HG03571 (cell line): ENCODE measurements around the gene CCR5AS.
"Not testable (repeated sequence)": the region's sequence is repeated elsewhere in the genome, so short reads cannot be mapped to it uniquely, and the experiment has no call there.

Experiments used
- ATAC-seq: cut with Tn5 transposase; IDR thresholded peaks from one replicate; pipeline ENCODE4 v1.9.1; 2021; ENCODE audit not compliant: unreplicated experiment

CCR5AS gene

GRCh38 chr3:46358466-46358865, 48.4 kb downstream of the CCR5AS start:
- no peak for ATAC-seq

- no peak for ATAC-seq
Observed at GRCh38 chr3:46356909-46357308, 50.0 kb downstream of the CCR5AS start.

DNA sequence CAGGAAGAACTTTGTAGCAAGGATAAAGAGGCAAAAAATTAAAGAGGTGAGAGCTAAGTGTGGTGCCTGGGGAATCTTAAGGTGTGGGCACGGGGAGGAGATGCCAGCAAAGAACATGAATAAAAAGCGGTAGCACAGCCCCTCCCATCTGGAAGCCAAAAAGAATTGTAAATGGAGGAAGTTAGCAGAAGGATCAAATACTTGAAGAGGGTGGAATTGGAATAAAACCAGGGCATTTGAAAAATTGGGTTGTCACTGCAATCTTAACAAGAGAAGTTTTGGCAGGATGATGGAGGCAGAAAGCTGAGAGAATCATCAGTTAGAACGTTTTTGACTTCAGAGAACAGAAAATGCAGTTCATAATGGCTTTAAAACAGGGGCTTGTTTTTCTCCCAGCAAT, 50.6 kb downstream of the CCR5AS start:
- ATAC-seq: no peak

- ATAC-seq: no peak
Observed at GRCh38 chr3:46354984-46355383, 51.9 kb downstream of the CCR5AS start.

DNA sequence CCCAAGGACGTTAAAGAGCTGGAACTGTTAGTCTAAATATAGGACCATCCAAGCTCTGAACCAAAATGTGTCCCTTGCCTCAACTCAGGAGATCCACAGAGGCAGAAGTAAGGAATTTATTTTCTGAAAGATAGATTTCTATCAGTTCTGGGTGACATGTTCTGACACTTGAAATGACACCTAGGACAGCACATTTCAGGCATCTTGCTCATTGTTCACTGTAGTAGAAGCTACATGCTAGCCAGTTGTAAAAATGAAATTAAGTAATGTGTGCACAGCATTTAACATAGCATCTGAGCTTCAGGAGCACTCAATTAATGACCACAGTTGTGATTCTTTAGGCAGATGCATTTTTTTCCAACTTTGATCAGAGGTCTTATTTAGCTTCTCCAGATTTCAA, 52.4 kb downstream of the CCR5AS start:
- ATAC-seq: no peak

GRCh38 chr3:46353647-46354410, 53.0 kb downstream of the CCR5AS start, which contains the start of gene CCR2:
Gene CCR2, plus strand, starts transcription at chr3:46354111. Its CDS starts 3,417 bp downstream, at chr3:46357528.
- ATAC-seq: no peak

GRCh38 chr3:46353090-46353489, 53.8 kb downstream of the CCR5AS start:
- ATAC-seq: no peak

DNA sequence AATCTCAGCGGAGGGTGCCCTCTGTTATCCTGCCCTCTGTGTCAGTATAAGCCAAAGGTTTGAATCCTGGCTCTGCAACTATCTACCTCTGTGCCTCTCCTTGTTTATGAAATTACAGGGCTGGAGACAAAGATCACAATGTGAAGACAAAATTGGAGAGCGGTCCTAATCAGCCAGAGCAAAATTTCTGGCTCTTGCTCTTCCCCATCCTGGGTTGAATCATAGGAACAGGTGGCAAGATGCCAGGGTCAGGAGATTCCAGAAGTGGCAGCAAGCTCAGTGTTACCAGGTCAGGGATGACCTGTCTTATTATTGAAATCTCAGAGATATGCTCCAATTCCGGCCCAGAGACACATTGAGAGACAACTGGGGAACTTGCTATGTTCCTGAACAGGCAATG, 55.2 kb downstream of the CCR5AS start:
- no peak for ATAC-seq

GRCh38 chr3:46350262-46350565, 56.7 kb downstream of the CCR5AS start:
- peak; percentile 40 for ATAC-seq

DNA sequence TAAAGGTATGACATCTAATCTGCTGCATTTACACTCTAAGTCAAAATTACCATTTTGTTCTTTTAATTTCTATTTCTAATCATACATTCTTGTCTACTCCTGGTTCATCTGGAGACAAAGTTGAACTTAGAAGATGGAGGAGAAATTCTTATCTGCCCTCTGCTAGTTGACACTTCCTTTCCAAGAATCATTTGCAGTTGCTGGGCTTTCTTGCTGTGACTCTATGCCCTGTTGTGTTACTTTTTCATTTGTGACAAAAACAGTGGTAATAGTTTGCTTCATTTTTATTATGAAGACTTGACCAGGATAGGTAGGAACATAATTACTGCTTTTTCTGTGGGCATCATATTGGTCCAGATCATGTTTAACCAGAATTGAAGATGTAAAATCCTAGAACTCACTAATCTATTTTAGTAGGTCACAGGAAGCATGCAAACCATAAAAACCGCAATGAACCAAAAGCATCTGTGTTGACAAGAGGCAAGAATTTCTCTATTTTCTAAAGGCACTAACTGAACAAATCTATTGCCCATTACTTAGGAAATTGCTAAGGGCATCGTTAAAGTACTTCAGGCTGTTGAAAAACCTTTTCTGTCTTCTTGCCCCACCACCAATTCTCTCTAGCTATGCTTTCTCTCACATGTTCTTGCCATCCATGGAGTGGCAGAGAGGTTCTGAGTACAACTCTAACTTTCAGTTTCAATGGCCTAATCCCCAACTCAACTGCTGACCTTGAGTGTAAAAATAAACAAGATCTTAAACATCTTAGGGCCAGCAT, 57.2 kb downstream of the CCR5AS start:
- ATAC-seq: peak; percentile 67

DNA sequence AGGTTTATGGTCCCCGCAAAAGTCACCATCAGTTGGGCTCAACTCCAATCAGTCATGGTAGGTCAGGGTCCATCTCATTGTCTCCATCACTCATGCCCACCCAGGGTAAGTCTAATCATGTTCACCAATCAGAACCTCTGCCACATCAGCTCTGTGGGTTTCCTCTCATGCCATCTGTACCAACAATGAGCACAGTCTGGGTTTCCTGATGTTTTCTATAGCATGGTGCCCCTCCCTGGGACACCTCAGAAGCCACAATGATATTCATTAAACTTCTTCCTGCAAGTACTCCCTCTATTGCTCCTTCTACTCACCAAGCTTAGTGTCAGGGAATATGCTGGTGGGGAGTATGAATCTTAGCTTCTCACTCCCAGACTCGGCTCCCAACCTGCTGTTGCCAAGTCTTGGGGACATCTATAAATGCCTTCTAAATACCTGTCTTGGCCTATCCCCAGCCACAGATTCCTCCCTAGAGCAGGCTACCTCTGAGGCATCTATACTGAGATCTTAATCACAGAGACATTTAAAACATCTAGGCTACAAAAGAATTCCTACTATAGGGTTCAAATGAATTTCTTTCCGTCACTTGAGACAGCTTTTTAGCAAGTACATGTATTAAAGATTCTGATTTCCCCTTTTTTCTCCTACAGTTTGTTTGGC, 57.9 kb downstream of the CCR5AS start:
- ATAC-seq: no peak

GRCh38 chr3:46344476-46344875, 62.4 kb downstream of the CCR5AS start:
- no peak for ATAC-seq

- no peak for ATAC-seq
Observed at GRCh38 chr3:46338840-46339239, 68.0 kb downstream of the CCR5AS start.

GRCh38 chr3:46337911-46338310, 69.0 kb downstream of the CCR5AS start:
- ATAC-seq: no peak

DNA sequence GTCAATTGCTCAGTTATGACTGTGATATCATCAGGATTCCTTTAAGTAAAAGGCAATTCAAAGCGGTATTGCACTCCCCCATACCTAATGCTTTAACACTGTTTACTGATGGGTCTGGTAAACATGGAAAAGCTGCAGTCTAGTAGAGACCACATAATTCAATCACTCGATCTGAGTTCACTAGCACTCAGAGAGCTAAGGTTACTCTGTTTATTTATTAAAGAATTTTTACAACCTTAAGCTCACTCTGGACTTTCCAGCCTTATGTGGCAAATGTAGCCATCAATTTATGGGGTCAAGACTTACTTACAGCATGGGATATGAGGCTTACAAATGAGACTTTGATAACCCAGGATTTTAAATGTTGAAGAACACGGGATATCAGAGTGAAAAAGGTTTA, 71.3 kb downstream of the CCR5AS start:
- no peak for ATAC-seq

DNA sequence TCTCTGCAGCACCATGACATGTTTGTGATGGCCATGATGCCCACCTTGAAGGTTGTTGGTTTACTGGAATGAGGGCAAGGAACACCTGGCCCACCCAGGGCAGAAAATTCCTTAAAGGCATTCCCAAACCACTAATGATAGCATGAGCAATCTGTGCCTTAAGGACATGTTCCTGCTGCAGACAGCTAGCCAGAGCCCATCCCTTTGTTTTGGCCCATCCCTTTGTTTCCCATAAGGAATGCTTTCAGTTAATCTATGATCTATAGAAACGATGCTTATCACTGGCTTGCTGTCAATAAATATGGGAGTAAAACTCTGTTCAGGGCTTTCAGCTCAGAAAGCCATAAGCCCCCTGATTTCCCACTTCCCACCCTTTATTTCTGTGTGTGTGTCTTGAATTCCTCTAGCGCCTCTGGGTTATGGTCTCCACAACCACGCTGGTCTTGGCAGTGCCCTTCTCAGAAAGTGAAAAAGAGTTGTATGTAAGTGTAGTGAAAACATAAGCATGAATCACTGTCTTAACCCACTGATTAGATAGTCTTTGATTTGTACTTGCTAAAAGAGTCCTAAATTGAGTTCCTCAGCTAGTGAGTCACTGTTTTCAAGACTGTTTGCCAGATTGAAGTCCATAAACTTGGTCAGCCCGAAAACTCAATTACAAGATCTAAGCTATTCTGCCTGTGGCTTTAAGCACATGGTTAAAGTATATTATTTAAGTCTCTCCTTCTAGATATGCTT, 72.0 kb downstream of the CCR5AS start:
- no peak for ATAC-seq

- ATAC-seq: not testable (repeated sequence)
Observed at GRCh38 chr3:46330676-46331075, 76.2 kb downstream of the CCR5AS start.

GRCh38 chr3:46325645-46326300, 81.1 kb downstream of the CCR5AS start:
- no peak for ATAC-seq

GRCh38 chr3:46324036-46324435, 82.8 kb downstream of the CCR5AS start:
- ATAC-seq: no peak

DNA sequence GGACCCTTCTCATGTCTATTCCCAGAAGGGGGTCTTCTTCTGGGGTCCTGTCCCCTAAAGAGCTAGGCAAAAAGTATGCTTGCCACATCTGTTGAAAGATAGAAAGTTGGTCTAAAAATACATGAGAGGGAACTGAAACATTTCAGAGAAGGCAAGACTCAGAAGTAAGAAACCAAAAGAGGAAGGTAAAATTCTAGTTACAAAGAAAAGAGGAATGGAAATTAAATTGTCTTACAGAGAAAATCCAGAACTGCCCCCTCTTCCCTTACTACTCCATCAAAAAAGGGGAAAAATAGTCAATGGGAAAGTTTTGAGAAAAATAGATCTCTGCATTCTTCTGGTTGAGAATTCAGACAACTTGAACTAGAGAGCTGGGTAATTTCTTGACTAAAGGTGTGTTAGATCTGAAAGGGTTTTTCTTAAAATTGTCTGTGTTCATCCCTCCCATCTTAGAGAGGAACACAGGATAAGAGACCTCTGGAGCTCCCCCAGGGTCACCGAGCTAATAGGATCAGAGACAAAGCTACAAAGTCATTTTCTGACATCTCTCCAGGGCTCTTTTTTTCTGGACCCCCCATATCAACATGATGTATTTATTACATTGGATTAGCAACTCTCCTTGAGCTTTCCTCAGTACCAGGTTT, 85.3 kb downstream of the CCR5AS start:
- ATAC-seq: no peak
